GM18870 (cell line): ENCODE results near the gene WWOX.

Experiments used
- ATAC-seq: cut with Tn5 transposase; IDR thresholded peaks from one replicate; pipeline ENCODE4 v1.9.1; 2021; ENCODE audit warnings: moderate library complexity; ENCODE audit not compliant: unreplicated experiment

WWOX gene

DNA sequence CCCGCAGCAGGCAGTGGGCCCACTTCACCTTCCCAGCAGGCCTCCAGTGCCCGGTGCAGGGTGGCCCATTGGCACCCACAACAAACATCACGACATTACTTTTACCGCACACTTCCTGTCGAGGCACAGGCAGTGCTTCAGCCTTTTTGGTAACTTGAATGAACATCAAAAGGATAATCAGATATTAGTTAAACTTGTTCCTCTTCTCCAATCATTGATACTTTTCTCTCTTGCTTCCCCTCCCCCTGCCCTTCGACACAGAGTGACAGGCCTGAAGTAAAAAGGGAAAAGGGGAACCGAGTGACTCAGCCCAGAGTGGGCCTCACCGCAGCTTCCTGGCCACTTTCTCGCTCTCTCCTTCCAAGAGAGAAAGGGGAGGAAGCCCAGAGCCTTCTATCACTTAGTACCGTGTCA lies 994.1 kb downstream of the WWOX start:
- no peak for ATAC-seq

DNA sequence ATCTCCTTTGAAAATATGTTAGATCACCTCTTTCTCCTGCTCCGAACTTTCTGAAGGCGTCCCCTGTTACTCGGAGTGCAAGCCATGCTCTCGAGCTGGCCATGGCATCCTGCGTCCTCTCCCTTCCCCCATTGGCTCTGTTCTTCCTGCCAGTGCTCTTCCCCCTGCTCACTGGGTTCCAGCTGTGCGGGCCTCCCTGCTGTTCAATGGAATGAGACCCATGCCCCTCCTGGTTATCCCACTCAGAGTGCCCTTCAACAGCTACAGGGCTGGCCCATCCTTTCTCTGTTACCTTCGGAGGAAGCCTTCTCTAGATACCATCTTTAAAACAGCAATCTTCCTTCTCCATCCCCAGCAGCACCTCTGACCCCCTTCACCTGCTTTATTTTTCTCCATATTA lies 996.8 kb downstream of the WWOX start:
- ATAC-seq, result no peak

DNA sequence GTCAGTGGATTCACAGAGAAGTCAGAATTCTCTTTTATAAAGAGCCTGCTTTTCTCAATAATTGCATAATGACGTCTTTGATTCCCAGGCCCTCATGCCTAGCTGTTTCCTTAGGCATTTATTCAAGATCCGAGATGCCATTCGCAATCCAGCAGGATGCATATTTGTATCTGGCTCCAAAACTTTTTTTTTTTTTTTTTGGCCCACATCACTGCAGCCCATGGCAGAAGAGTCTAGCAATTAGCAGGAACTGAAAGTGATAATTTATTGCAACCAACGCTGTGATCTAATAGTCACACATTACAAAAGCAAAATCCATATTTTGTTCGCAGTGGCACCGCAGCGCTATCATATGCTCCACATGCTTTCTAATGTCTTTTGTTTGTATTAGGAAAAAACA lies 997.7 kb downstream of the WWOX start:
- no peak for ATAC-seq

DNA sequence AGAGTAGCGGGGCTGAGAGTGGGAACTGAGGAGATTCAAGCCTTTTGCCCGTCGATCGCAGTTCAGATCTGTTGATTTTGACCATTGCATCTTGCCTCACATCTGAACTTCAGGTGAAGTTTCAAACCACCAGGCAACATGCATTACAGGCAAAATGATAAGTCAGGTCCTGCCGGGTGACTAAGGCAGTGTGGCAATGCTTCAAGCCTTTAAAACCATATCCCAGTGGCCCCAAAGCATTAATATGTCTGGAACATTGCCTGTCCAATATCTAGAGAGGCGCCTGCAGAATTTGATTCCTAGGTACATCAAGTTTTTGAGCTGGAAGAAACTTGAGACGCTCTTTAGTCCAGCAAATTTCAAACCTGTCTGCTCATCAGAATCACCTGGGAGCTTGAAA lies 998.3 kb downstream of the WWOX start:
- no peak for ATAC-seq

DNA sequence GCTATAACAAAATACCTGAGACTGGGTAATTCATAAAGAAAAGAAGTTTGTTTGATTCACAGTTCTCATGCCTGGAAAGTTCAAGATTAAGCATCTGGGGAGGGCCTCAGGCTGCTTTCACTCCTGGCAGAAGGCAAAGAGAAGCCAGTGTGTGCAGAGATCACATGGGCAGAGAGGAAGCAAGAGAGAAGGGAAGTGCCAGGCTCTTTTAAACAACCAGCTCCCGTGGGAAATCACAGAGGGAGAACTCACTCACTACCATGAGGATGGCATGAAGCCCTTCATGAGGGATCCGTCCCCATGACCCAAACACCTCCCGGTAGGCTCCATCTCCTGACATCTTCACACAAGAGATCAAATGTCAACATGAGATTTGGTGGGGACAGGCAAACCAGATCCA lies 999.5 kb downstream of the WWOX start:
- ATAC-seq, result no peak

DNA sequence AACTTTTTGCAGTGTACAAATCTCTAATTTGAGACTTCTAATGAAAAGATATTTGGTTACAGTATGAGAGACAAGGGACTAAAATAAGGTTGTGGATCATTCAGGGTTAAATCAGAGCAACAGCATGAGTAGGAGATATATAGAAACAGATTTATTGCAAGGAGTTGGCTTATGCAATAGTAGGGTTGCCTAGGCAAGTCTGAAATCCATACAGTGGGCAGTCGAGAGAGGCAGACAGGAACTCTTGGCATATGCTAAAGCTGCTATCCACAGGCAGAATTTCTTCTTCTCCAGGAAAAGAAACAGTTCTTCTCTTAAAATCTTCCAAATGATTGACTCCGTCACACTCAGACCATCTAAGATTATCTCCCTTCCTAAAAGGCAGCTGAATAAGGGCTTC lies 1000.3 kb downstream of the WWOX start:
- no peak for ATAC-seq

DNA sequence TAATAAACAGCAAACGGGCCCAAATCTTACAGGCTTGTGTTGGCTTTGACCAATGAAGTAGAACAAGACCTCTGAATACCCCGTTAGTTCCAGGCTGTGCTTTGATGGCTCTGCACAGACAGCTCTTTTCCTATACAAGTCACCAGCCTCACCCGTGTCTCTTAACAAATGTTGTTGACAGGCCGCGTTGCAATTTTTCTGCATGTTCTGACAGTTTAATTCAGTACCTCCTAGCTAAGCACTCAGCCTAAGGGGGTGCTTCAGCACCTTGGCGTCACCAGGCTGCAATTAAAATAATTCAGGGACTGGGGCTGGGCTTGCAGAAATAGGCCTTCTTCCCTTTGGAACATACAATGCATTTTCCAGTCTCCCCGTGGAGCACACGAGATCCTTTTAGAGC lies 1001.0 kb downstream of the WWOX start:
- no peak for ATAC-seq

DNA sequence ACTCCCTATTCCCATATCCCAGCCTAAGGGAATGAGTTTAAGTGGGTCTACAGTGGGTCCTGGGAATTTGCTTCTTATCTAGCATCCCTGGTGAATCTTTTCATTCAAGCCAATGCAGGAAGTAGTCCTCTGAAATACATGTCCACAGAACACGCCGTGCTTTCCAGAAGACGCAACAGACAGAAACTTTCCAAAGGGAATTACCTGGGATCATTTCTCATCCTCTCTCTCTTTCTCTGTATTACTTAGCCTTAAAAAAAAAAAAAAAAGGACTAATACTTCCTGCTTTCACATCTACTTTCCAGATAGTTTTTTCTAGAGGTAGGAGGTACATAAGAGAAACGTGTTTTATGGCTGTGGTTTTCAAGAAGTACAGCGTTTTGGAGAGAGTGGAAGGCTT lies 1002.0 kb downstream of the WWOX start:
- no peak for ATAC-seq

DNA sequence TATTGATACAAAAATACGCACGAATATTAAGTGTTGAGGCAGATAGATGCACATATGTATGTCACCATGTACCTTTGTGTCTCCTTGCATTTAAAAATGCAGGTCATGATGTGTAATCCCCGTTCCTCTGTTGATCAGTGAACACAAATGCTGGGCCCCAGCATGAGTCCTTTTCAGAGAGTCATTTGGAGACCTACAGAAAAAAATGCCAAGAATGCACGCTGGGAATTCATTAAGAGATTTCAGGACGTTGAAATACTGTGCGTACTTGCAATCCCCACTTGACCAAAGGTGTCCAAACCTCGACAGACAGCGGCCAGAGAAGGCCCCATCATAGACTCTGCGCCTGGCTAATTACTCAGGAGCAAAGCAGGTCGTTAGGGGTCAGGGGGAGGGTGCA lies 1005.1 kb downstream of the WWOX start:
- no peak for ATAC-seq

DNA sequence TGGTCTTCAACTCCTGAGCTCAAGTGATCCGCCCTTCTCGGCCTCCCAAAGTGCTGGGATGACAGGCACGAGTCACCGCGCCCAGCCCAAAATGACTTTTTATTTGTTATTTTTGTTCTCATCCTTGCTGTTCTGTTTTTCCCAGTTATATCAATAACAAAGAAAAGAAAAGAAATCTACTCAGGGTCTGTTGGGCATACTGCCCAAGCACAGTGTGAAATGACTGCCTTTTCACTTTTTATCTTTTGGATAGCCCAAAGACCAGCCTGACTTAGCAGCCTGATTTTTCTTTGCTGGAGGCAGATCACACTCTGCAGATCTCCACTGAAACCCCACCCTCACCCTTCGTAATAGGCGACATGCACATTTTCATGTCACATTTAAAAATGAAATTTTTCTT lies 1007.8 kb downstream of the WWOX start:
- ATAC-seq, result no peak

DNA sequence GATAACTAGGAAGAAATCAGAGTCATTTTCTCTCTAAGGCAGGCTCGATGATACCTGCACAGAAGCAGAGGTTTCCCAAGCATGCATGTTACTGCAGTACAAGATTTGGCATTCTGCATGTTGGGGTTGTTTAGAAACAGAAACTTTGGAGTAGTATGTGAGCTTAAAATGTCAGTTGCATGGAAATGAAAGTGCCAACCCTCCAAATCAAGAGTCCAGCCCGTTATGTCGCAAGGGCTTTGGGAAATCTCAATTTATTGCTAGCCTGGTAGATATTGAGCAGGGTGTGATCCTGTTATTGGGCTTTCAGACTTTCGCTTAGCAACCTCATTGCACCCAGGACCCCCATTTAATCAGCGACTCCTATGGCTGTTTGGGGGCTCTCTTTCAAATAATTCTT lies 1010.3 kb downstream of the WWOX start:
- no peak for ATAC-seq

DNA sequence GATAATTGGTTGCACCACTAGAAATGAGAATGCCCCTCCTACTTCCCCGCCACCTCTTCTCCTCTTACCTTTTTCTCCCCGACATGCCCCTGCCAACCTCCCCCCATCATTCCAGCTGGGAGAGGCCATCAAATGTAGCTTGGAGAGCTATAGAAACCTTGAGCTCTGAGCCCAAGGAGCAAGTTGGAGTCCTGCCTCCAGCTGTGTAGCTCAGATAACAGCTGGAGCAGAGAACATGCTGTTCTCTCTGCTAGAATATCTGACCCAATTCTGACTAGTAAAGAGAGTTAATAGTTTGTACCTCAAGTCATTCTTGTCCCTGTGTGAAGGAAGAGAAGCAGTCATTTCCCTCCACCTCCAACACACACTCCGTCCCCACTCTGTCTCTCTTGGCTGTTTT lies 1010.8 kb downstream of the WWOX start:
- no peak for ATAC-seq

DNA sequence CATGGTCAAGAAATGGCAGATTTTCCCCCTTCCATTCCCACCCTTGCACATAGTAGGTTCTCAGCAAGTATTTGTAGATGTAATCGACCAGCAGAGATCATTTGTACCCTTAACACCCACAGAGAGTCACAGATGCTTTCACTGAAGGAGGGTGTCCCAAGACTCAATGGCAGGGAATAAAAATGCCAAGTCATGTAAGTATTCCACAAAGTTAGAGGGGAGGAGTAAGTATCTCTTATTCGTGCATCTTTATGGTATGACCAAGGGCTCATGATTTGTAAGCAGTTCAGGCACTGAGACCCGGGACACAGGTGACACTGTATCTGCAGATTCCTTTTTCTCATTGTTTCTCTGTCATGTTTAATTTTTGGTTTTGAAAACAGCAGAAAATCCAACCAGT lies 1011.5 kb downstream of the WWOX start:
- ATAC-seq, result no peak

DNA sequence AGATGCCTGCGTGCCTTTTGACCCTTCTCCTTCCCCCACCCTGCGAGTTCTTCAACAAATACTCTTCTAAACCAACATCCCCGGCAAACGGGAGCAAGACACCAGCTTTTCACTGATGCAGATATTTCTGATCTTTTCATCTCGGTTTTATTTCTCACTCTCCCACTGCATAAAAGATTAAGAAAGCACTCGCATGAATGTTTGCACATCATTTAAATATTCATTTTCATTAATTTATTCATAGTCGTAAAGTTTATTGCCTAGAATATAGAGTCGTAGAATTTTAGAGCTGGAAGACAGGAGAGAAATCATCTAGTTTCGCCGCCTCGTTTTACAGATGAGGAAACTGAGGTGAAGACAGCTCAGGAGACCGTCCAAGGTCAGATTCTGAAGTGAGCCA lies 1013.0 kb downstream of the WWOX start:
- no peak for ATAC-seq

DNA sequence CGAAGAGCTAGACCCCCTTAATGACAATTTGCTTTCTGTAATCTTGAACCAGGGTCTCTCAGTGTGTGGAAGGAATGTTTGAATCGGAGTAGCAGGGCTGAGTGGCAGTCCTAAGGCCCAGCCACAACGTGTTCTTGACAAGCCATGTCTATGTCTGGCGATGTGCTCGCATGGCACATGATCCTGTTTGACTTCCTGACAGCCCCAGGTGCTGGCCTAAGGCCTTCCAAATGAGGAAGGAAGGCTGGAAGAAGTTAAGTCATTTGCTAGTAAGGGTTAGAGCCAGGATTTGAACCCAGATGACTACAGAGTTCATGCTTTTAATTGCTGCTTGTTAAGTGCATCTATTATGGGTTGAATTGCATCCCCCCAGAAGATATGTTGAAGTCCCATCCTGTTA lies 1014.4 kb downstream of the WWOX start:
- no peak for ATAC-seq

DNA sequence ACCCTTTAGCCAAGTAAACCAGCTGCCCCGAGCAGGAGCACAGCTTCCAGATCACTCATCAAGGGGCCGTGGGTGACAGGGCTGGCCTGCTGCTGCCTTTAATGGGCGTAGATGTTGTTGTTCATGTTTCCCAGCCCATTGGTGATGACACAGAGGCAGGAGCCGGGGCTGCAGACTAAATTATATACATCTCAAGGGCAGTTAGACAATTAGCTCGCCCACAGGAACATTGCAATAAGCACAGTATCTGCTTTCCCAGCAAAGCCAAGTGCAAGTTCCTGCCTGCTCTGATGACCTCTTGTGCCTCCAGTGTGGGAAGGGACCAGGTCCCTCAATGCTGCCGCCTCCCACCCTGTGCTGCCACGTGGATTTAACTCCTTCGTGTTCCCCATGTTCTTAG lies 1015.3 kb downstream of the WWOX start:
- no peak for ATAC-seq

DNA sequence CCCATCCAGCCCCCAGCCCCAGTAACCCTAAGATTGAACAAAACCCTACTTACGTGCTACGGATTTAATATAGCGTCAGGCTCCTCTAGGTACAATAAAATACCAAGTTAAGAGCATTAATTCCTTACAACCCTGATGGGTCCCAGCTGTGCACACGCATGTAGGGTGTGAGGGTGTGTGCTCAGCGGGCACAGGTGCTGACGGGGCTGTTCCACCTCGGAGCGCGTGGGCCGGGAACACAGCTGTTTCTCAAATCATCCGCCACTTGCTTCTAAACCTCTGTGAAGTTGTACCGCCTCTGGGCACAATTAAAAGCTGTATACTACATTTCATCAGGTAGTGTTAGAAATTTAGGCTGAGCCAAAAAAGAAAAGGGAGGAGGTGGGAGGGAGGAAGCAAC lies 1022.5 kb downstream of the WWOX start:
- no peak for ATAC-seq

DNA sequence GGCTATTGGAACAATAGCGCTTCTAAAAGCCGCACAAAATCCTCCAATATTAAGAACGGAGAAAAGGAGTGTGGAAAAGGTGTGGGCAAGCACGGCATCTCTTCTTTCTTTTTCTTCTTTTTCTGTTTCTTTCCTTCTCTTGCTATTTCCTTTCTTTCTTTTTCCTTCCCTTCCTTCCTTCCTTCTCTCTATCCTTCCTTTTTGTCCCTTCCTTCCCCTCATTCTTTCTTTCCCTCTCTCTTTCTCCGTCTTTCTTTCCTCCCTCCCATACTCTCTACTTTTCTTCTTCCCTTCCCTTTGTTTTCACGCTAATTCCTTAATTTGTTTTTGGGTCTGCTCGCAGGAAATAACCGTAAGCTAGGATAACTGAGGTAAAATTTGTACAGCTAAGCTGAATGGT lies 1022.9 kb downstream of the WWOX start:
- ATAC-seq, result no peak

DNA sequence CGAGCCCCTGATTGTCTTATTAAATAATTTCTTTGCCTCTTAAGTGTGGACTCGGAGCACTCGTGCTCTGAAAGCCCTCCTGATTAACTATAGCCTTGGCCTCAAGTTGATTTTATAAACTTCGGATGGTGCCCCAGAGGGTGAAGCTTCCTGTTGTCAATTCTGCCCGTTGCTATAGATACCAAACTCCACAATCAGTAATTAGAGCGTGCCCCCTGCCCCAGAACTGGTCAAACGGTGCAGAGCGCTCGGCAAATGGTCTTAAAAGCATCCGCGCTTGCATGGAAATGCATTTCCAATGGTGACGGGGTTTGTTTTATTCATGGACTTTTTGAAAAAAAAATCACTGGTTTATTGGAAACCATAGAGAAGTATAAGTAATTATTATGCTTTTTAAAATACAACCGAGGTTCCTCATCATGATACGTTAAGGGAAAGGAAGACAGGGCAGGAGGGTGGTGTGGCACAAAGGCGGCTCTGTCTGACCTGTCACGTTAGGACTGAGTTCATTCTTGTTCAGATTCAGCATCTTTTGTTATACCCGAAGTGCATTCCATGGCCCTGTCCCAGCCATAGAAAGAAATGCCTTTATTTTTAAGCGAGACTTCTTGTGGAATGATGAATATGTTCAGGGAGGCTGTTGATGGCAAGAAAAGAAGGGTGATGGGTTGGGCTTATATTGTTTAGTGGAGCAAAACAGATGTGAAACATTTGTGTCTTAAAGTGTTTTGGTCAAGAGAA lies 1024.7 kb downstream of the WWOX start:
- ATAC-seq, result no peak

DNA sequence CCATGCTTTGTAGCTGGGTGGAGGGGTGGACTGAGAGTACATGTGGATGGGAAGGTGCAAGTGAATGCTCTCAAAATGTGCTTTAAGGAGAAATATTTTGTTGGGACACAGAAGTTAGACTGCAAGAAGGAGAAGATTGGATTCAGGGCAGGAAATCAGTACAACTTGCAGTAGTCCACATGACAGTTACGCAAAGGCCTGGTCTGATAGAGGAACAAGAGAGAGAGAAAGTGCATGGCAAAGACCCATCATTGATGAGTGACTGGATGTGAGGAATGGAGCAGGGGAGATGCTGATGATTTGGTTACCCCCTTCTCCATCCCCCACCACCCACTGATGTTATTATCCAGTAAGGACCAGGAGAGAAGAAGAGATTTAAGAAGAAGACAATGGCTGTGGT lies 1028.3 kb downstream of the WWOX start:
- ATAC-seq, result no peak

DNA sequence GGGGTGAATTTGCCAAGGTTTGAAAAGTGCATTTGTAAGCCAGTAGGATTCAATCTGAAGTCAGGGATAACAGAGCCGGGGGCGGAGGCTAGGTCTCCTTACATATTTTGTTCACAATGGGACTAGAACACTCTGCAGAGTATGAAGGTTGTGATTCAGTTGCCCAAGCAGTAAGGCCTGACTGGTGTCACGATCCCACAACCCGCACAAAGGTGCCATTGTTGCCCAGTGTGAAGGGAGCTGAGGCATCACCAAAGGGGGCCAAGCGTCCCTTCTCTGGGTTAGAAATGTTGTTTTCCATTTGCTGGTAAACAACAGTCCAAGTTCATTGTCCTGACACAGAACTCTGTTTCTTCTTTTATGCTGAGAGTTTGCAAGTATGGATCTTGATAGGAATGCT lies 1029.3 kb downstream of the WWOX start:
- no peak for ATAC-seq

DNA sequence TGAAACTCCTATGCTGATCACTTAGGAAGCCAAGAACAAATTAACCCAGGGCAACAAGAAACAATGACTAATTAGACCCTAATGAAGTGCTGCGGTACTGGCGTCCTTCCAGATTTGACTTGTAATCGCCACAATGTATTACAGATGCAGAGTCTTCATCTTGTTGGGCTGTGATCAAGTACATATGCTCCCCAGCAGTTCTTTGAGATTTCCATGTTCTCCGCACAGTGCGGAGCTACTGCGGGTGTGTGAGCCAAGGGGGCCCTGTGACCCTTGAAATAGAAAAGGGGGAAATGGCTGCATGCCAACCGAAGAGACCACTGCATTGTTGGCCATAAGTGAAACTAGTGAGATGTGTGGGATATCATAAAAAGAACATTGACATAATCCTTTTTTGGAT lies 1031.2 kb downstream of the WWOX start:
- no peak for ATAC-seq

DNA sequence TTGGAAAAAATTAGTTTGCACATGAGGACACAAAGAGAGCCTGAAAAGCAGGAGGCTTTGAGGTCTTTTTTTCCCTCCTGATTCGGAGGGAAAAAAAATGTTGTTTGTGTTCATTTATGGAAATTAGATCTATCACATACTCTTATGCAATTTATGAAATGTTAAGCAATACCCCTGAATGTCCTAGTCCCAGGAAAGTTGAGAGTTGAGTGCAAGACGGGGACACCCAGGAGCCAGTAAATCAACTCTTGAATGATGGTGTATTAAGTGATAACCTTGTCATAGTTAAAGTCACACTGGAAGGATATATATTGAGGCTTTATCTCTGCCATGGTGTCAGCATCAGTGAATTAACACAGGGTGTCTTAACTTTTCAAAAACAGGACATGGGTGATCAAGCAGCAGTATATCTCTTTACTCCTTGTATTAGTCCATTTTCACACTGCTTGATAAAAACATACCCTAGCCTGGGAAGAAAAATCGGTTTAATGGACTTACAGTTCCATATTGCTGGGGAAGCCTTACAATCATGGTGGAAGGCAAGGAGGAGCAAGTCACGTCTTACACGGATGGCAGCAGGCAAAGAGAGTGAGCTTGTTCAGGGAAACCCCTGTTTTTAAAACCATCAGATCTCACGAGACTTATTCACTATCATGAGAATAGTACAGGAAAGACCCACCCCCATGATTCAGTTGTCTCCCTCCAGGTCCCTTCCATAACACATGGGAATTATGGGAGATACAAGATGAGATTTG lies 1032.0 kb downstream of the WWOX start:
- no peak for ATAC-seq
